Measurements from ENCODE around the gene PLD1. TPM values are rescaled to one million over a fixed set of nuclear protein-coding genes. Genes with fewer than 3 reads are reported as not detected.

Gene PLD1
- total RNA-seq, 4 donors from 2014 or later, result 49.0 to 66.0 (median 55.1) TPM

GRCh38 chr3:171622126-171622525, 188.2 kb downstream of the PLD1 start:
- no peak overlapping the region for H3K4me3 ChIP-seq
- WGBS, result 94% methylated on average over 2 of the region's 2 CpGs
- TF ChIP-seq POLR2AphosphoS5 (IDR thresholded peaks at IDR 0.05), result no peak
- TF ChIP-seq, protein P1, sequence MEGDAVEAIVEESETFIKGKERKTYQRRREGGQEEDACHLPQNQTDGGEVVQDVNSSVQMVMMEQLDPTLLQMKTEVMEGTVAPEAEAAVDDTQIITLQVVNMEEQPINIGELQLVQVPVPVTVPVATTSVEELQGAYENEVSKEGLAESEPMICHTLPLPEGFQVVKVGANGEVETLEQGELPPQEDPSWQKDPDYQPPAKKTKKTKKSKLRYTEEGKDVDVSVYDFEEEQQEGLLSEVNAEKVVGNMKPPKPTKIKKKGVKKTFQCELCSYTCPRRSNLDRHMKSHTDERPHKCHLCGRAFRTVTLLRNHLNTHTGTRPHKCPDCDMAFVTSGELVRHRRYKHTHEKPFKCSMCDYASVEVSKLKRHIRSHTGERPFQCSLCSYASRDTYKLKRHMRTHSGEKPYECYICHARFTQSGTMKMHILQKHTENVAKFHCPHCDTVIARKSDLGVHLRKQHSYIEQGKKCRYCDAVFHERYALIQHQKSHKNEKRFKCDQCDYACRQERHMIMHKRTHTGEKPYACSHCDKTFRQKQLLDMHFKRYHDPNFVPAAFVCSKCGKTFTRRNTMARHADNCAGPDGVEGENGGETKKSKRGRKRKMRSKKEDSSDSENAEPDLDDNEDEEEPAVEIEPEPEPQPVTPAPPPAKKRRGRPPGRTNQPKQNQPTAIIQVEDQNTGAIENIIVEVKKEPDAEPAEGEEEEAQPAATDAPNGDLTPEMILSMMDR (IDR thresholded peaks at IDR 0.05), result no peak
- TF ChIP-seq POLR2A (IDR thresholded peaks at IDR 0.05), result no peak
- no peak for TF ChIP-seq EP300 (IDR thresholded peaks at IDR 0.05)
- peaks cover 5% of the 10 kb centered on the region for H3K9me3 ChIP-seq
- no peak for DNase-seq (ENCODE audit: low spot score in 2 of 2)
- no peak overlapping the region for H3K27ac ChIP-seq
- H3K27me3 ChIP-seq, result no peaks in the 10 kb centered on the region
- no peaks in the 10 kb centered on the region for H3K36me3 ChIP-seq
- H3K4me1 ChIP-seq, result no peaks in the 10 kb centered on the region

DNA sequence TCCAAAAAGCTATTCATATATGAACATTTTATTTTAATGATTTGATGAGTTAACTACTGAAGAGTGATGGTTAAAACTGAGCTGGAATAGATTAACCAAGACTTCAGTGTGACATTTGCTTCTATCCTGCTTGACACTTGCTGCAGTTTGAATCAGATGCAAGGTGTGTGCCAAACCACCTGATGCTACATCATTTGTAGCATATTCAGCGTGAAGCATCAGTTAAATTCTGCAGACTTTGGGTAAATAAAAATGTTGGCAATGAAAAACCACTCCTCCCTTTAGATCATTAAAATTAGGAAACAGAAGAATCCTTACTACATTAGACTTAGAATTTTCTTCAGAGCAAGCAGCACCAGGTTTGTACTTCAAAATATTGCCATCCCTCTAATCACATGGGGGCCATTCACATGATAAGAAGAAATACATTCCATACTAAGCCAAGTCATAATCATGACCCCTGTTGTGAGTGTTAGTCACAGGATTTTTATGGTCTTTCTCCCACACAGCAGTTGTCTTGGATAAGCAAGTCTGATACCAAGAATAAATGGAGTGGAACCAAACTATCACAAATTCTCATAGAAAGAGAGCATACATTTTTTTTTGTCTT, 189.4 kb downstream of the PLD1 start:
- WGBS, result 88% methylated on average over 1 of the region's 1 CpG
- H3K4me1 ChIP-seq, result no peaks in the 10 kb centered on the region
- TF ChIP-seq POLR2A (IDR thresholded peaks at IDR 0.05) (no peak), EP300 (IDR thresholded peaks at IDR 0.05) (no peak), POLR2AphosphoS5 (IDR thresholded peaks at IDR 0.05) (no peak)
- TF ChIP-seq, protein P1 (IDR thresholded peaks at IDR 0.05), result no peak
- no peak for DNase-seq (ENCODE audit: low spot score in 2 of 2)
- H3K27ac ChIP-seq, result no peak overlapping the region
- peaks cover 3% of the 10 kb centered on the region for H3K36me3 ChIP-seq
- H3K9me3 ChIP-seq, result peaks cover 5% of the 10 kb centered on the region
- H3K27me3 ChIP-seq, result no peaks in the 10 kb centered on the region
- no peak overlapping the region for H3K4me3 ChIP-seq

GRCh38 chr3:171616798-171617197, 193.5 kb downstream of the PLD1 start:
- WGBS, result 73% methylated on average over 4 of the region's 4 CpGs
- no peaks in the 10 kb centered on the region for H3K4me1 ChIP-seq
- no peak overlapping the region for H3K4me3 ChIP-seq
- DNase-seq (ENCODE audit: low spot score in 2 of 2), result no peak
- H3K27ac ChIP-seq, result no peak overlapping the region
- peaks cover 19% of the 10 kb centered on the region for H3K36me3 ChIP-seq
- TF ChIP-seq POLR2AphosphoS5 (IDR thresholded peaks at IDR 0.05), result no peak
- TF ChIP-seq EP300 (IDR thresholded peaks at IDR 0.05), result no peak
- no peak for TF ChIP-seq POLR2A (IDR thresholded peaks at IDR 0.05)
- TF ChIP-seq, protein P1 (IDR thresholded peaks at IDR 0.05), result no peak
- H3K9me3 ChIP-seq, result no peaks in the 10 kb centered on the region
- no peaks in the 10 kb centered on the region for H3K27me3 ChIP-seq

DNA sequence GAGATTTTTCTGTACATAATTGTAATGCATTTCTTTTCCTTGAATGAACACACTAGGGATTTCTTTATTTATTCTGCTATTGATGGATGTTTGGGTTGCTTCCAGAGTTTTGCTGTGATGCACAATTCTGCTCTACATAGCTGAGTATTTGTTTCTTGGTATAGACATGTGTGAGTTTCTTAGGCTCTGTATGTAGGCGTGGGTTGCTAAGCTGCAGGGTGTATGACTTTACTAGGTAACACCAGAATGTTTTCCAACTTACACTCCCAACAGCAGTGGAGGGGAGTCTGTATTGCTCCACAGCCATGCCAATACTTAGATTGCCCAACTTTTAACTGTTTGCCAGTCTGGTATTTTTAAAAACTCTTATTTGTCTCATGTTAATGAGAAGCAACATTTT, 194.6 kb downstream of the PLD1 start:
- Histone ChIP-seq H3K4me1 (no peaks in the 10 kb centered on the region), H3K27ac (no peak overlapping the region), H3K27me3 (no peaks in the 10 kb centered on the region), H3K4me3 (no peak overlapping the region), H3K9me3 (no peaks in the 10 kb centered on the region), H3K36me3 (peaks cover 30% of the 10 kb centered on the region)
- TF ChIP-seq, protein P1 (IDR thresholded peaks at IDR 0.05), result no peak
- TF ChIP-seq EP300 (IDR thresholded peaks at IDR 0.05) (no peak), POLR2A (IDR thresholded peaks at IDR 0.05) (no peak), POLR2AphosphoS5 (IDR thresholded peaks at IDR 0.05) (no peak)
- no peak for DNase-seq (ENCODE audit: low spot score in 2 of 2)
- WGBS, result 60% methylated on average over 1 of the region's 1 CpG

DNA sequence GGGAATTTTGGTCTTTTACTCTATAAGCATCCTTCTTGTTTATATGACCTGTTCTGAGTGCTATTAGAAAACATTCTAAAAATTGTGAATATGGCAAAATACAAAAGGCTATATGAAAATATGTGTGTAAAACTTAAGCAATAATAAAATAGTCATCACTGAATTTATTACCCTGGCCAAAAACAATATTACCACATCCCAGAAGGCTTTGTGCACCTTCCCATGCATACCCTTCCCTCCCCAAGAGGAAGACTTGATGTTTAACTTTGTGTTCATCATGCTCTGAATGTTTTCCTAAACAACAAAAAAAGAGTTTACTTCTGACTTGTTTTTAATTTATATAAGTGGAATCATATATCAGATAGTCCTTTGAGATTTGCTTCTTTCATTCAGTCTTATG, 195.0 kb downstream of the PLD1 start:
- no peaks in the 10 kb centered on the region for H3K4me1 ChIP-seq
- no peaks in the 10 kb centered on the region for H3K9me3 ChIP-seq
- no peaks in the 10 kb centered on the region for H3K27me3 ChIP-seq
- H3K4me3 ChIP-seq, result no peak overlapping the region
- TF ChIP-seq POLR2A (IDR thresholded peaks at IDR 0.05), result no peak
- no peak for TF ChIP-seq POLR2AphosphoS5 (IDR thresholded peaks at IDR 0.05)
- TF ChIP-seq, protein P1 (IDR thresholded peaks at IDR 0.05), result no peak
- no peak for TF ChIP-seq EP300 (IDR thresholded peaks at IDR 0.05)
- peaks cover 31% of the 10 kb centered on the region for H3K36me3 ChIP-seq
- no peak for DNase-seq (ENCODE audit: low spot score in 2 of 2)
- H3K27ac ChIP-seq, result no peak overlapping the region
